ENCODE data around the gene CTDSPL2.
A peak's percentile ranks its signal among the peaks of the same experiment; 100 is the strongest.

Gene CTDSPL2

GRCh38 chr15:44482090-44482489 is 54.7 kb downstream of the CTDSPL2 start:
- H3K36me3 ChIP-seq (ENCODE audit: control insufficient read depth in 1 of 2, insufficient read depth in 2 of 2, low read length in 2 of 2): peaks cover 0 to 21% of the 10 kb centered on the region in 2 donors
- H3K9ac ChIP-seq (ENCODE audit: low read depth in 1 of 2, low read length in 2 of 2): no peak overlapping the region
- H3K27ac ChIP-seq (ENCODE audit: low read depth, low read length): no peak overlapping the region
- no peaks in the 10 kb centered on the region for H3K9me3 ChIP-seq (ENCODE audit: control insufficient read depth in 1 of 2, low read length in 2 of 2)
- H3K4me3 ChIP-seq (ENCODE audit: low read depth in 1 of 2, low read length in 2 of 2): no peak overlapping the region
- H3K27me3 ChIP-seq (ENCODE audit: control insufficient read depth in 1 of 2, insufficient read depth in 2 of 2, low read length in 2 of 2): no peaks in the 10 kb centered on the region
- H3K4me1 ChIP-seq (ENCODE audit: control insufficient read depth in 1 of 2, insufficient read depth in 2 of 2, low read length in 2 of 2): peaks cover 0 to 3% of the 10 kb centered on the region in 2 donors

GRCh38 chr15:44485880-44486279 is 58.5 kb downstream of the CTDSPL2 start:
- Histone ChIP-seq H3K27ac (ENCODE audit: low read depth, low read length) (no peak overlapping the region), H3K4me1 (ENCODE audit: control insufficient read depth in 1 of 2, insufficient read depth in 2 of 2, low read length in 2 of 2) (peaks cover 0 to 3% of the 10 kb centered on the region in 2 donors), H3K9me3 (ENCODE audit: control insufficient read depth in 1 of 2, low read length in 2 of 2) (no peaks in the 10 kb centered on the region), H3K27me3 (ENCODE audit: control insufficient read depth in 1 of 2, insufficient read depth in 2 of 2, low read length in 2 of 2) (no peaks in the 10 kb centered on the region), H3K9ac (ENCODE audit: low read depth in 1 of 2, low read length in 2 of 2) (no peak overlapping the region), H3K36me3 (ENCODE audit: control insufficient read depth in 1 of 2, insufficient read depth in 2 of 2, low read length in 2 of 2) (peaks cover 4 to 34% of the 10 kb centered on the region in 2 donors), H3K4me3 (ENCODE audit: low read depth in 1 of 2, low read length in 2 of 2) (no peak overlapping the region)

GRCh38 chr15:44489464-44489863 is 62.0 kb downstream of the CTDSPL2 start:
- Histone ChIP-seq H3K4me1 (ENCODE audit: control insufficient read depth in 1 of 2, insufficient read depth in 2 of 2, low read length in 2 of 2) (peaks cover 0 to 8% of the 10 kb centered on the region in 2 donors), H3K4me3 (ENCODE audit: low read depth in 1 of 2, low read length in 2 of 2) (no peak overlapping the region), H3K36me3 (ENCODE audit: control insufficient read depth in 1 of 2, insufficient read depth in 2 of 2, low read length in 2 of 2) (peaks cover 9 to 41% of the 10 kb centered on the region in 2 donors), H3K9ac (ENCODE audit: low read depth in 1 of 2, low read length in 2 of 2) (no peak overlapping the region), H3K27ac (ENCODE audit: low read depth, low read length) (no peak overlapping the region), H3K9me3 (ENCODE audit: control insufficient read depth in 1 of 2, low read length in 2 of 2) (no peaks in the 10 kb centered on the region), H3K27me3 (ENCODE audit: control insufficient read depth in 1 of 2, insufficient read depth in 2 of 2, low read length in 2 of 2) (no peaks in the 10 kb centered on the region)

GRCh38 chr15:44490622-44491021 is 63.2 kb downstream of the CTDSPL2 start:
- Histone ChIP-seq H3K4me1 (ENCODE audit: control insufficient read depth in 1 of 2, insufficient read depth in 2 of 2, low read length in 2 of 2) (peaks cover 0 to 8% of the 10 kb centered on the region in 2 donors), H3K9ac (ENCODE audit: low read depth in 1 of 2, low read length in 2 of 2) (no peak overlapping the region), H3K27ac (ENCODE audit: low read depth, low read length) (no peak overlapping the region), H3K27me3 (ENCODE audit: control insufficient read depth in 1 of 2, insufficient read depth in 2 of 2, low read length in 2 of 2) (no peaks in the 10 kb centered on the region), H3K9me3 (ENCODE audit: control insufficient read depth in 1 of 2, low read length in 2 of 2) (no peaks in the 10 kb centered on the region), H3K36me3 (ENCODE audit: control insufficient read depth in 1 of 2, insufficient read depth in 2 of 2, low read length in 2 of 2) (peaks cover 9 to 36% of the 10 kb centered on the region in 2 donors), H3K4me3 (ENCODE audit: low read depth in 1 of 2, low read length in 2 of 2) (no peak overlapping the region)

- peaks cover 9 to 38% of the 10 kb centered on the region in 2 donors for H3K36me3 ChIP-seq (ENCODE audit: control insufficient read depth in 1 of 2, insufficient read depth in 2 of 2, low read length in 2 of 2)
- no peaks in the 10 kb centered on the region for H3K9me3 ChIP-seq (ENCODE audit: control insufficient read depth in 1 of 2, low read length in 2 of 2)
- peaks cover 0 to 8% of the 10 kb centered on the region in 2 donors for H3K4me1 ChIP-seq (ENCODE audit: control insufficient read depth in 1 of 2, insufficient read depth in 2 of 2, low read length in 2 of 2)
- H3K27me3 ChIP-seq (ENCODE audit: control insufficient read depth in 1 of 2, insufficient read depth in 2 of 2, low read length in 2 of 2): no peaks in the 10 kb centered on the region
- H3K9ac ChIP-seq (ENCODE audit: low read depth in 1 of 2, low read length in 2 of 2): no peak overlapping the region
- no peak overlapping the region for H3K4me3 ChIP-seq (ENCODE audit: low read depth in 1 of 2, low read length in 2 of 2)
- no peak overlapping the region for H3K27ac ChIP-seq (ENCODE audit: low read depth, low read length)
These were observed 64.6 kb downstream of the CTDSPL2 start for GRCh38 chr15:44492040-44492439.

GRCh38 chr15:44492672-44493071 is 65.2 kb downstream of the CTDSPL2 start:
- Histone ChIP-seq H3K9ac (ENCODE audit: low read depth in 1 of 2, low read length in 2 of 2) (no peak overlapping the region), H3K27ac (ENCODE audit: low read depth, low read length) (no peak overlapping the region), H3K4me3 (ENCODE audit: low read depth in 1 of 2, low read length in 2 of 2) (peak overlapping the region in 1 of 2 donors; percentile 5), H3K4me1 (ENCODE audit: control insufficient read depth in 1 of 2, insufficient read depth in 2 of 2, low read length in 2 of 2) (peaks cover 0 to 8% of the 10 kb centered on the region in 2 donors), H3K9me3 (ENCODE audit: control insufficient read depth in 1 of 2, low read length in 2 of 2) (no peaks in the 10 kb centered on the region), H3K36me3 (ENCODE audit: control insufficient read depth in 1 of 2, insufficient read depth in 2 of 2, low read length in 2 of 2) (peaks cover 9 to 34% of the 10 kb centered on the region in 2 donors), H3K27me3 (ENCODE audit: control insufficient read depth in 1 of 2, insufficient read depth in 2 of 2, low read length in 2 of 2) (no peaks in the 10 kb centered on the region)

- Histone ChIP-seq H3K9ac (ENCODE audit: low read depth in 1 of 2, low read length in 2 of 2) (no peak overlapping the region), H3K27ac (ENCODE audit: low read depth, low read length) (no peak overlapping the region), H3K9me3 (ENCODE audit: control insufficient read depth in 1 of 2, low read length in 2 of 2) (no peaks in the 10 kb centered on the region), H3K4me3 (ENCODE audit: low read depth in 1 of 2, low read length in 2 of 2) (no peak overlapping the region), H3K4me1 (ENCODE audit: control insufficient read depth in 1 of 2, insufficient read depth in 2 of 2, low read length in 2 of 2) (peaks cover 0 to 8% of the 10 kb centered on the region in 2 donors), H3K27me3 (ENCODE audit: control insufficient read depth in 1 of 2, insufficient read depth in 2 of 2, low read length in 2 of 2) (no peaks in the 10 kb centered on the region), H3K36me3 (ENCODE audit: control insufficient read depth in 1 of 2, insufficient read depth in 2 of 2, low read length in 2 of 2) (peaks cover 4 to 34% of the 10 kb centered on the region in 2 donors)
These were observed 68.1 kb downstream of the CTDSPL2 start for GRCh38 chr15:44495562-44495961.

GRCh38 chr15:44500555-44500954 is 73.1 kb downstream of the CTDSPL2 start:
- Histone ChIP-seq H3K4me1 (ENCODE audit: control insufficient read depth in 1 of 2, insufficient read depth in 2 of 2, low read length in 2 of 2) (no peaks in the 10 kb centered on the region), H3K36me3 (ENCODE audit: control insufficient read depth in 1 of 2, insufficient read depth in 2 of 2, low read length in 2 of 2) (peaks cover 4 to 32% of the 10 kb centered on the region in 2 donors), H3K9ac (ENCODE audit: low read depth in 1 of 2, low read length in 2 of 2) (no peak overlapping the region), H3K27ac (ENCODE audit: low read depth, low read length) (no peak overlapping the region), H3K27me3 (ENCODE audit: control insufficient read depth in 1 of 2, insufficient read depth in 2 of 2, low read length in 2 of 2) (no peaks in the 10 kb centered on the region), H3K9me3 (ENCODE audit: control insufficient read depth in 1 of 2, low read length in 2 of 2) (no peaks in the 10 kb centered on the region), H3K4me3 (ENCODE audit: low read depth in 1 of 2, low read length in 2 of 2) (no peak overlapping the region)

GRCh38 chr15:44501768-44502366 is 74.4 kb downstream of the CTDSPL2 start:
- Histone ChIP-seq H3K27me3 (ENCODE audit: control insufficient read depth in 1 of 2, insufficient read depth in 2 of 2, low read length in 2 of 2) (no peaks in the 10 kb centered on the region), H3K9ac (ENCODE audit: low read depth in 1 of 2, low read length in 2 of 2) (no peak overlapping the region), H3K4me1 (ENCODE audit: control insufficient read depth in 1 of 2, insufficient read depth in 2 of 2, low read length in 2 of 2) (no peaks in the 10 kb centered on the region), H3K4me3 (ENCODE audit: low read depth in 1 of 2, low read length in 2 of 2) (no peak overlapping the region), H3K9me3 (ENCODE audit: control insufficient read depth in 1 of 2, low read length in 2 of 2) (no peaks in the 10 kb centered on the region), H3K27ac (ENCODE audit: low read depth, low read length) (no peak overlapping the region), H3K36me3 (ENCODE audit: control insufficient read depth in 1 of 2, insufficient read depth in 2 of 2, low read length in 2 of 2) (peaks cover 4 to 25% of the 10 kb centered on the region in 2 donors)

GRCh38 chr15:44516436-44516835 is 89.0 kb downstream of the CTDSPL2 start:
- Histone ChIP-seq H3K27me3 (ENCODE audit: control insufficient read depth in 1 of 2, insufficient read depth in 2 of 2, low read length in 2 of 2) (no peaks in the 10 kb centered on the region), H3K4me1 (ENCODE audit: control insufficient read depth in 1 of 2, insufficient read depth in 2 of 2, low read length in 2 of 2) (no peaks in the 10 kb centered on the region), H3K9me3 (ENCODE audit: control insufficient read depth in 1 of 2, low read length in 2 of 2) (no peaks in the 10 kb centered on the region), H3K27ac (ENCODE audit: low read depth, low read length) (no peak overlapping the region), H3K36me3 (ENCODE audit: control insufficient read depth in 1 of 2, insufficient read depth in 2 of 2, low read length in 2 of 2) (peaks cover 8 to 18% of the 10 kb centered on the region in 2 donors), H3K4me3 (ENCODE audit: low read depth in 1 of 2, low read length in 2 of 2) (no peak overlapping the region), H3K9ac (ENCODE audit: low read depth in 1 of 2, low read length in 2 of 2) (no peak overlapping the region)
